IMR-90 (cell line): ENCODE results near the gene NEIL1. TPM values are rescaled to one million over a fixed set of nuclear protein-coding genes. Genes with fewer than 3 reads are reported as not detected.

Experiments
- ATAC-seq: fragments of 200-7000 bp; cut with Tn5 transposase; 2 replicates; pipeline ENCODE4 v1.9.1; 2020; ENCODE audit warnings: low read depth, mild to moderate bottlenecking, moderate library complexity
- BruUV-seq: library from RNA; stranded (reverse); fragments of 400-500 nt; replicated peaks from 2 replicates; lab custom pipeline; 2021; lab: Mats Ljungman, UMichigan
- CTCF ChIA-PET: fragments of 300-600 bp; formaldehyde crosslinking; extraction: SDS; loops from one replicate; lab custom pipeline; 2021; ENCODE audit warnings: antibody characterized with exemption; lab: Yijun Ruan, JAX
- POLR2A ChIA-PET: fragments of 300-600 bp; sonication (Branson Sonifier 250); formaldehyde crosslinking; loops from one replicate; lab custom pipeline; 2022; ENCODE audit warnings: antibody characterized with exemption; ENCODE audit not compliant: unreplicated experiment; lab: Charles Lee
- DNase-seq: peaks from one replicate; pipeline ENCODE4 v3.0.0; 2013
- H2AFZ ChIP-seq: replicated peaks from 2 replicates; pipeline ENCODE3; 2013; ENCODE audit warnings: low read length, mild to moderate bottlenecking; ENCODE audit not compliant: poor library complexity
- H2AK5ac ChIP-seq: 2 replicates; pipeline ENCODE4 v1.6.1; 2013; ENCODE audit warnings: low read depth, low read length, inconsistent platforms
- H2AK9ac ChIP-seq: replicated peaks from 2 replicates; pipeline ENCODE3; 2013; ENCODE audit warnings: mild to moderate bottlenecking, low read depth, low read length, moderate library complexity; ENCODE audit not compliant: poor library complexity
- H2BK120ac ChIP-seq: 2 replicates; pipeline ENCODE4 v1.6.1; 2013; ENCODE audit warnings: low read depth, low read length, inconsistent platforms
- H2BK15ac ChIP-seq: 3 replicates; pipeline ENCODE4 v1.6.1; 2013; ENCODE audit warnings: low read depth, low read length, inconsistent platforms
- H2BK20ac ChIP-seq: 2 replicates; pipeline ENCODE4 v1.6.1; 2013; ENCODE audit warnings: low read depth, mild to moderate bottlenecking, inconsistent platforms, low read length, moderate library complexity
- H2BK5ac ChIP-seq: 2 replicates; pipeline ENCODE4 v1.6.1; 2013; ENCODE audit warnings: mild to moderate bottlenecking, low read depth, low read length, inconsistent platforms; ENCODE audit not compliant: poor library complexity, severe bottlenecking
- H3K14ac ChIP-seq: replicated peaks from 2 replicates; pipeline ENCODE4 v1.6.1; 2013; ENCODE audit warnings: low read depth, low read length, inconsistent platforms
- H3K18ac ChIP-seq: 2 replicates; pipeline ENCODE4 v1.6.1; 2013; ENCODE audit warnings: low read depth, low read length, control low read depth
- H3K23ac ChIP-seq: 2 replicates; pipeline ENCODE4 v1.6.1; 2013; ENCODE audit warnings: low read depth, low read length, inconsistent platforms
- H3K27ac ChIP-seq: 2 replicates; pipeline ENCODE4 v1.5.1; 2013; ENCODE audit warnings: mild to moderate bottlenecking, control low read depth, low read length; ENCODE audit not compliant: insufficient read depth
- H3K27me3 ChIP-seq: 2 replicates; pipeline ENCODE4 v1.6.1; 2013; ENCODE audit warnings: low read length; ENCODE audit not compliant: control insufficient read depth, insufficient read depth
- H3K36me3 ChIP-seq: 2 replicates; pipeline ENCODE4 v1.6.1; 2013; ENCODE audit warnings: low read length, mixed read lengths; ENCODE audit not compliant: control insufficient read depth, insufficient read depth
- H3K4ac ChIP-seq: 2 replicates; pipeline ENCODE4 v1.6.1; 2013; ENCODE audit warnings: low read depth, low read length, inconsistent platforms
- H3K4me1 ChIP-seq: 2 replicates; pipeline ENCODE4 v1.6.1; 2013; ENCODE audit warnings: low read length, mixed read lengths; ENCODE audit not compliant: control insufficient read depth, insufficient read depth
- H3K4me2 ChIP-seq: 2 replicates; pipeline ENCODE4 v1.6.1; 2013; ENCODE audit warnings: low read depth, mild to moderate bottlenecking, control low read depth, low read length, moderate library complexity
- H3K4me3 ChIP-seq: 2 replicates; pipeline ENCODE4 v1.5.1; 2013; ENCODE audit warnings: low read depth, mild to moderate bottlenecking, control low read depth, low read length, moderate library complexity; ENCODE audit not compliant: insufficient read depth
- H3K56ac ChIP-seq: 2 replicates; pipeline ENCODE4 v1.6.1; 2013; ENCODE audit warnings: low read length, inconsistent platforms; ENCODE audit not compliant: insufficient read depth; ENCODE audit errors: extremely low read depth
- H3K79me1 ChIP-seq, 2 experiments: 2 replicates each; pipeline ENCODE4 v1.6.1; 2013; ENCODE audit warnings: low read length in 2 of 2, inconsistent platforms in 1 of 2, low read depth in 1 of 2
- H3K9ac ChIP-seq: 2 replicates; pipeline ENCODE4 v1.6.1; 2013; ENCODE audit warnings: low read depth, low read length, control low read depth
- H3K9me1 ChIP-seq: 2 replicates; pipeline ENCODE4 v1.6.1; 2013; ENCODE audit warnings: low read length, inconsistent platforms; ENCODE audit not compliant: insufficient read depth
- H3K9me3 ChIP-seq: 2 replicates; pipeline ENCODE4 v1.6.1; 2013; ENCODE audit warnings: low read length; ENCODE audit not compliant: control insufficient read depth, insufficient read depth
- H4K20me1 ChIP-seq: 2 replicates; pipeline ENCODE4 v1.6.1; 2013; ENCODE audit warnings: low read length, inconsistent platforms; ENCODE audit not compliant: insufficient read depth
- H4K5ac ChIP-seq: 2 replicates; pipeline ENCODE4 v1.6.1; 2013; ENCODE audit warnings: mild to moderate bottlenecking, low read depth, low read length, control low read depth
- H4K8ac ChIP-seq, 2 experiments: 2 replicates each; pipeline ENCODE4 v1.6.1; 2013; ENCODE audit warnings: low read depth in 2 of 2, low read length in 2 of 2, control low read depth in 1 of 2, inconsistent platforms in 1 of 2
- H4K91ac ChIP-seq: 2 replicates; pipeline ENCODE4 v1.6.1; 2013; ENCODE audit warnings: low read depth, low read length, inconsistent platforms; ENCODE audit not compliant: insufficient read depth
- BHLHE40 ChIP-seq: fragments of 150-350 bp; IDR thresholded peaks from 2 replicates; pipeline ENCODE4 v1.6.1; 2016; ENCODE audit warnings: mild to moderate bottlenecking, low read depth, low read length
- RCOR1 ChIP-seq: IDR thresholded peaks from 2 replicates; pipeline ENCODE4 v1.6.1; 2012; ENCODE audit warnings: mild to moderate bottlenecking, low read length, improper control_type of control experiment; ENCODE audit not compliant: insufficient replicate concordance
- WGBS, 2 experiments: methylation state at CpG; one replicate each; pipeline versions ENCODE4 v1.1.5 to v1.1.7; 2013; ENCODE audit warnings: missing lambda C conversion rate in 2 of 2; ENCODE audit not compliant: insufficient read length in 1 of 2; ENCODE audit errors: extremely low coverage in 2 of 2; 5-methylcytosine and 5-hydroxymethylcytosine counted together
- dilution Hi-C: fragments of 300-500 bp; cut with HindIII; formaldehyde crosslinking; loops from one replicate; pipeline ENCODE4 v1.14.3; 2018; ENCODE audit warnings: low sequenced_read_pairs; ENCODE audit not compliant: unreplicated experiment
- in situ Hi-C: fragments of 300-500 bp; cut with MboI; formaldehyde crosslinking; loops from 3 replicates; pipeline ENCODE4 v1.14.3; 2019; ENCODE audit warnings: low sequenced_read_pairs, inconsistent platforms, mixed read lengths
- intact Hi-C: fragments of 100-400 bp; cut with micrococcal nuclease; formaldehyde crosslinking; loops from 2 replicates; pipeline ENCODE4 v1.10.0; 2022
- polyA plus RNA-seq, 3 experiments: library from polyadenylated mRNA; depleted of rRNA; stranded (reverse); fragments of >200 nt; gene quantifications; 2 replicates each; pipeline ENCODE4 v1.2.3, GENCODE V29; 2012; ENCODE audit warnings: low replicate concordance in 1 of 3
- total RNA-seq: library from RNA; depleted of rRNA; stranded (reverse); fragments of >200 nt; gene quantifications from 2 replicates; pipeline ENCODE4 v1.2.3, GENCODE V29; 2012

The NEIL1 gene
- total and polyA plus RNA-seq, 2 of the 4 experiments (the other 2 are of a cell fraction): 1.1 to 3.6 TPM

- no peaks in the 10 kb centered on the region; a peak in 1 of 4 replicates for H3K79me1 ChIP-seq
- peaks cover 20% of the 10 kb centered on the region for H3K9me1 ChIP-seq
- no peak overlapping the region for H2BK5ac ChIP-seq
- BruUV-seq: no TSS peak
- H3K14ac ChIP-seq: no peak overlapping the region
- no peak overlapping the region for H2BK15ac ChIP-seq
- H3K18ac ChIP-seq: no peak overlapping the region
- H3K36me3 ChIP-seq: peaks cover 35% of the 10 kb centered on the region
- intact Hi-C loops (no loop called here), in situ Hi-C loops (no loop called here), dilution Hi-C loops (no loop called here)
- H4K5ac ChIP-seq: no peak overlapping the region
- H3K4me2 ChIP-seq: no peak overlapping the region
- H2BK120ac ChIP-seq: no peak overlapping the region
- DNase-seq (no peak), ATAC-seq (no peak)
- ChIA-PET CTCF (no interaction called here), POLR2A (no interaction called here)
- H3K4me1 ChIP-seq: no peaks in the 10 kb centered on the region
- H2AK5ac ChIP-seq: no peak overlapping the region
- H3K27ac ChIP-seq: no peak overlapping the region
- H3K23ac ChIP-seq: no peak overlapping the region
- no peak overlapping the region for H4K91ac ChIP-seq
- no peak overlapping the region for H2AK9ac ChIP-seq
- H3K4me3 ChIP-seq: no peak overlapping the region
- H4K20me1 ChIP-seq: no peaks in the 10 kb centered on the region
- no peaks in the 10 kb centered on the region for H3K27me3 ChIP-seq
- whole genome bisulfite sequencing, 2 experiments: 100% methylated on average over 3 of the region's 7 CpGs; no CpG with 5 or more reads in 1 of the 2 experiments
- H2BK20ac ChIP-seq: no peak overlapping the region
- no peak overlapping the region for H3K56ac ChIP-seq
- H3K9ac ChIP-seq: no peak overlapping the region
- H4K8ac ChIP-seq: no peak overlapping the region
- no peaks in the 10 kb centered on the region for H3K9me3 ChIP-seq
- H2AFZ ChIP-seq: no peak overlapping the region
- no peak for TF ChIP-seq RCOR1
- TF ChIP-seq BHLHE40: no peak
- no peak overlapping the region for H3K4ac ChIP-seq
Measured at GRCh38 chr15:75354454-75354853, 7.6 kb downstream of the NEIL1 start.
